H7 (cell line): ENCODE results near the gene CCL11. TPM values are rescaled to one million over a fixed set of nuclear protein-coding genes. Genes with fewer than 3 reads are reported as not detected.
"Not testable (repeated sequence)": the region's sequence is repeated elsewhere in the genome, so short reads cannot be mapped to it uniquely, and the experiment has no call there.

Experiments
- DNase-seq: peaks from one replicate; pipeline ENCODE4 v3.0.0; 2012
- H3K27me3 ChIP-seq: 2 replicates; pipeline ENCODE4 v1.6.0; 2011; ENCODE audit warnings: mild to moderate bottlenecking, low read length; ENCODE audit not compliant: control insufficient read depth, insufficient read depth
- H3K36me3 ChIP-seq: replicated peaks from 2 replicates; pipeline ENCODE4 v1.5.1; 2011; ENCODE audit warnings: low read length; ENCODE audit not compliant: control insufficient read depth, insufficient read depth
- H3K4me3 ChIP-seq: 2 replicates; pipeline ENCODE4 v1.5.1; 2011; ENCODE audit warnings: low read depth, mild to moderate bottlenecking, control low read depth, low read length, moderate library complexity; ENCODE audit not compliant: insufficient read depth
- total RNA-seq: library from RNA; depleted of rRNA; stranded (reverse); fragments of >200 nt; shearing (Covaris generic); gene quantifications from 2 replicates; pipeline ENCODE4 v1.2.3, GENCODE V29; 2014; rRNA removed

CCL11 gene
- total RNA-seq, 1 experiment from 2014 or later, result not detected

DNA sequence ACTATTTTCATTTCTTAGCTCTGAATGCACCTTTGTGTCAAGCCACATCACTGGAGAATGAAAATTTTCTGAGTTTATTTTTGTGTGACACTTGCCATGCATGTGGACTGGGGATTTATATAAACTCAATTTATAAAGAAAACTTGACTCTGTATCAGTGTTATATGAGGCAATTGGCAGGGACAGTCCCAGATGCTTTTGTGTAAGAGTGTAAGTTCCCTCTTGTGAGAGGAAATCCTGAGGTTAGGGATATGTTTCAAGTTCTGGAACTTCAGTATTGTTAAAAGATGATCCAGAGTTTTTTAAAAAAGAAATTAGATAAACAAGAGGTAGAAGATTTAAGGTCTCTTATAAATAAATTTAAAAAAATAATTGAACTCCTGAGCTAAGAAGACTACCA is 22.8 kb downstream of the CCL11 start:
- Histone ChIP-seq H3K27me3 (no peaks in the 10 kb centered on the region), H3K4me3 (no peak overlapping the region), H3K36me3 (no peaks in the 10 kb centered on the region)
- no peak for DNase-seq

DNA sequence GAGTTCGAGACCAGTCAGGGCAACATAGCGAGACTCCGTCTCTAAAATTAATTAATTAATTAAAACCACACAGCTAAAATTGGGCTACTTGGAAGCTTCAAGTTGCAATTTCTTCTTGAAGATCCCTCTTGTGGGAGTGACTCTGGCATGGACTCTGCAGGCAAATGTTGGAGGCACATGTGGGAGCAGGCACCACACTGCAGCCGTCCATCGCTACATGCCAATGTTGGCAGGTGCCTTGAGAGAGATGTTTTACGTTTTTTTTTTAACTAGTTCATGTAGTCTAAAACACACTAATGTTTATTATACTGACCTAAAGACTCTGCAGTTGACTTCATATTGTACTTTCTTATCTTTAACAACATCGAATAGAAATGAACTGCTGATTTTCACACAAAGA is 25.7 kb downstream of the CCL11 start:
- no peaks in the 10 kb centered on the region for H3K27me3 ChIP-seq
- DNase-seq, result no peak
- no peaks in the 10 kb centered on the region for H3K36me3 ChIP-seq
- H3K4me3 ChIP-seq, result no peak overlapping the region

DNA sequence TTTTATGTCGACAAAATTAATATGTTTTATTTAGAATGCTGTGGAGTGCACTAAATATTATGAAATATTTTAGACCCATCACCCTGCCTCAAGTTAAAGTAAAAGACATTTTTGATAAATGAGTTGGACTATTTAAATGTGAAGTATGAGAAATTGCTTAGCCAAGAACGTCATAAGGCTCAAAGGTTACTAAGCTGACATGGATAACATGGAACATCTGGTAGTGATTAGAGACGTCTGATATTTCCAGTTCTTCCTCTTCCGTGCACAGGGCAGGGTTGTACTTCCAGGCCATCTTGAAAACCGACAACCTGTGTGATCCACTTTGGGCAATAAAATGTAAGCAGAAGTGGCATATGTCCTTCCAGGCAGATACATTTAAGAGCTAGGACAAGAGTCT is 26.5 kb downstream of the CCL11 start:
- H3K4me3 ChIP-seq, result no peak overlapping the region
- H3K36me3 ChIP-seq, result no peaks in the 10 kb centered on the region
- no peak for DNase-seq
- H3K27me3 ChIP-seq, result no peaks in the 10 kb centered on the region

DNA sequence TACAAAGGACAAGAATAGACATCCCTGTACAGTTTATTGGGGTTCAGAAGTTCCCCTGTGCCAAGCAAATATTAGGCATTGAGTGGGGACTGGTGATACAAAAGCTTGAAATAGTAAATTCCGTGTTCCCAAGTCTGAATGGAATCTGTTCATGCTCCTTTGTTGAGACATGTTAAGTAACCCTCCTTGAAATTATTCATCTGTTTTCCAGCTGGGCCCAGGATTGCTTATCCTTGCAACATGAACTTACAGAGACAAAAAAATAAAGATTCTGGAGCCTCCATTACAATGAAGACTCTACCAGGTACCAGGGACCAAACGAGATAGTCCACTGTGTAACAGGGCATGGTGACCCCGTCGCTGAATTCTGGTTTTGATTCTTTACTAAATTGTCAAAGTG is 27.6 kb downstream of the CCL11 start:
- no peaks in the 10 kb centered on the region for H3K36me3 ChIP-seq

GRCh38 chr17:34314279-34314678 is 28.7 kb downstream of the CCL11 start:
- DNase-seq, result no peak
- H3K4me3 ChIP-seq, result no peak overlapping the region
- no peaks in the 10 kb centered on the region for H3K36me3 ChIP-seq
- H3K27me3 ChIP-seq, result no peaks in the 10 kb centered on the region

More for the DNA sequence above, 27.6 kb downstream of the CCL11 start:
- no peak overlapping the region for H3K4me3 ChIP-seq
- DNase-seq, result no peak
- H3K27me3 ChIP-seq, result no peaks in the 10 kb centered on the region

DNA sequence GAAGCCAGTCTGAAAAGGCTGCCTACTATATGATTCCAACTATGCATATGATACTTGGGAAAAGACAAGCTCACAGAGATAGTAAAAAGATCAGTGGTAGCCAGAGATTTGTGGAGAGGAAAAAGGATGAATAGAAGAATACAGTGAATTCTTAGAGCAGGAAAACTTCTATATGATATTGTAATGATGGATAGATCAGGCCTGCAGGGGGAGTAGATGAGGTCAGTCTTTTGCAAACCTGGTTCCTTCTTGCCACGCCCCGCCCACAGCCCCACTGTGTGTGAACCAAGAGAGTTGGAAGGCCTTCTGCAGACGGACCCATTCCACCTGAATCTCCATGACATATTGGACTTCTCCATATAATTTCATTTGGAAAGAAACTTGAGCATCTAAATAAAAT is 32.9 kb downstream of the CCL11 start:
- H3K36me3 ChIP-seq, result no peaks in the 10 kb centered on the region
- no peaks in the 10 kb centered on the region for H3K27me3 ChIP-seq
- no peak overlapping the region for H3K4me3 ChIP-seq
- peak; percentile 26 for DNase-seq

DNA sequence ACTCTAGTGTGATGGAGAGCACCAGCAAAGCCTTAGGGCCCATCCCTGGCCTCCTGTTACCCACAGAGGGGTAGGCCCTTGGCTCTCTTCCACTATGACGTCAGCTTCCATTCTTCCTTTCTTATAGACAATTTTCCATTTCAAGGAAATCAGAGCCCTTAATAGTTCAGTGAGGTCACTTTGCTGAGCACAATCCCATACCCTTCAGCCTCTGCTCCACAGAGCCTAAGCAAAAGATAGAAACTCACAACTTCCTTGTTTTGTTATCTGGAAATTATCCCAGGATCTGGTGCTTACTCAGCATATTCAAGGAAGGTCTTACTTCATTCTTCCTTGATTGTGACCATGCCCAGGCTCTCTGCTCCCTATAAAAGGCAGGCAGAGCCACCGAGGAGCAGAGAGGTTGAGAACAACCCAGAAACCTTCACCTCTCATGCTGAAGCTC is 33.5 kb downstream of the CCL11 start, which contains the start of gene CCL8:
Gene CCL8 (plus strand): TSS at position 397 of the 445 bp plus-strand sequence. CDS start 67 bp downstream, outside the sequence.
- Histone ChIP-seq H3K36me3 (no peaks in the 10 kb centered on the region), H3K4me3 (no peak within 1 kb of the TSS), H3K27me3 (no peaks in the 10 kb centered on the region)
- no peak for DNase-seq

GRCh38 chr17:34321964-34322363 is 36.4 kb downstream of the CCL11 start:
- H3K4me3 ChIP-seq, result no peak overlapping the region
- no peak for DNase-seq
- no peaks in the 10 kb centered on the region for H3K36me3 ChIP-seq
- H3K27me3 ChIP-seq, result no peaks in the 10 kb centered on the region

- not testable (repeated sequence) for H3K27me3 ChIP-seq, DNase-seq, H3K4me3 ChIP-seq, H3K36me3 ChIP-seq
These were observed 42.0 kb downstream of the CCL11 start for GRCh38 chr17:34327580-34327979.

GRCh38 chr17:34337701-34338100 is 52.2 kb downstream of the CCL11 start:
- Histone ChIP-seq H3K27me3 (no peaks in the 10 kb centered on the region), H3K4me3 (no peak overlapping the region), H3K36me3 (no peaks in the 10 kb centered on the region)
- DNase-seq, result no peak

Other genes with a start within 250 kb of the CCL11 start
- gene CCL2, start 30.5 kb upstream of the CCL11 start, total RNA-seq, result 15.8 and 48.7 TPM in 2 replicates
- not detected in 2 replicates for gene CCL7, start 15.5 kb upstream of the CCL11 start, total RNA-seq
- gene CCL8, start 33.7 kb downstream of the CCL11 start, total RNA-seq, result not detected in 2 replicates
- not detected in 2 replicates for gene CCL13, start 70.7 kb downstream of the CCL11 start, total RNA-seq
- not detected in 2 replicates for gene CCL1, start 77.5 kb downstream of the CCL11 start, total RNA-seq